ENCODE measurements around the gene SSR2.

GRCh38 chr1:156025876-156026275 lies 5.1 kb upstream of the SSR2 start:
- TF ChIP-seq CTCF (conservative IDR thresholded peaks at IDR 0.05; ENCODE audit: low read length) (peak; percentile 79), EZH2phosphoT487 (IDR thresholded peaks at IDR 0.05; ENCODE audit: borderline replicate concordance) (no peak)
